GM12873 (cell line): ENCODE measurements around the gene GYS1.

Experiments
- TF ChIP-seq, protein P1 (sequence below): IDR thresholded peaks from 2 replicates; pipeline ENCODE4 v1.5.1; 2012; ENCODE audit warnings: low read depth, mild to moderate bottlenecking, moderate library complexity, low read length, control low read depth; ENCODE audit not compliant: insufficient read depth; ENCODE audit errors: missing control alignments

The GYS1 gene

DNA sequence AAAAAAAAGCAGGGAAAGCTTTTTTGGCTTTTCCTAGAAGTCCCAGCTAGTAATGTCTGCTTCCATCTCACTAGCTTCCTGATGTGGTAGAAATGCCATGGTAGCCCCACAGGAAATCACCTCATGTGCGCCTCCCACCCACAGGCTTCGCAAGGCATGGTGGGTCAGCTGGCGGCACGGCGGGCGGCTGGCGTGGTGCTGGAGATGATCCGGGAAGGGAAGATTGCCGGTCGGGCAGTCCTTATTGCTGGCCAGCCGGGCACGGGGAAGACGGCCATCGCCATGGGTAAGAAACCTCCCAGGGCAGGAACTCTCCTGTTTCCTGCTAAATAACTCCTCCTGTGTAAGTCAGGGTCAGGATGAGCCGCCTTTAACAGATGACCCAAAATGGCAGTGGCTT, 11.0 kb upstream of the GYS1 start:
- TF ChIP-seq, protein P1, sequence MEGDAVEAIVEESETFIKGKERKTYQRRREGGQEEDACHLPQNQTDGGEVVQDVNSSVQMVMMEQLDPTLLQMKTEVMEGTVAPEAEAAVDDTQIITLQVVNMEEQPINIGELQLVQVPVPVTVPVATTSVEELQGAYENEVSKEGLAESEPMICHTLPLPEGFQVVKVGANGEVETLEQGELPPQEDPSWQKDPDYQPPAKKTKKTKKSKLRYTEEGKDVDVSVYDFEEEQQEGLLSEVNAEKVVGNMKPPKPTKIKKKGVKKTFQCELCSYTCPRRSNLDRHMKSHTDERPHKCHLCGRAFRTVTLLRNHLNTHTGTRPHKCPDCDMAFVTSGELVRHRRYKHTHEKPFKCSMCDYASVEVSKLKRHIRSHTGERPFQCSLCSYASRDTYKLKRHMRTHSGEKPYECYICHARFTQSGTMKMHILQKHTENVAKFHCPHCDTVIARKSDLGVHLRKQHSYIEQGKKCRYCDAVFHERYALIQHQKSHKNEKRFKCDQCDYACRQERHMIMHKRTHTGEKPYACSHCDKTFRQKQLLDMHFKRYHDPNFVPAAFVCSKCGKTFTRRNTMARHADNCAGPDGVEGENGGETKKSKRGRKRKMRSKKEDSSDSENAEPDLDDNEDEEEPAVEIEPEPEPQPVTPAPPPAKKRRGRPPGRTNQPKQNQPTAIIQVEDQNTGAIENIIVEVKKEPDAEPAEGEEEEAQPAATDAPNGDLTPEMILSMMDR: no peak

DNA sequence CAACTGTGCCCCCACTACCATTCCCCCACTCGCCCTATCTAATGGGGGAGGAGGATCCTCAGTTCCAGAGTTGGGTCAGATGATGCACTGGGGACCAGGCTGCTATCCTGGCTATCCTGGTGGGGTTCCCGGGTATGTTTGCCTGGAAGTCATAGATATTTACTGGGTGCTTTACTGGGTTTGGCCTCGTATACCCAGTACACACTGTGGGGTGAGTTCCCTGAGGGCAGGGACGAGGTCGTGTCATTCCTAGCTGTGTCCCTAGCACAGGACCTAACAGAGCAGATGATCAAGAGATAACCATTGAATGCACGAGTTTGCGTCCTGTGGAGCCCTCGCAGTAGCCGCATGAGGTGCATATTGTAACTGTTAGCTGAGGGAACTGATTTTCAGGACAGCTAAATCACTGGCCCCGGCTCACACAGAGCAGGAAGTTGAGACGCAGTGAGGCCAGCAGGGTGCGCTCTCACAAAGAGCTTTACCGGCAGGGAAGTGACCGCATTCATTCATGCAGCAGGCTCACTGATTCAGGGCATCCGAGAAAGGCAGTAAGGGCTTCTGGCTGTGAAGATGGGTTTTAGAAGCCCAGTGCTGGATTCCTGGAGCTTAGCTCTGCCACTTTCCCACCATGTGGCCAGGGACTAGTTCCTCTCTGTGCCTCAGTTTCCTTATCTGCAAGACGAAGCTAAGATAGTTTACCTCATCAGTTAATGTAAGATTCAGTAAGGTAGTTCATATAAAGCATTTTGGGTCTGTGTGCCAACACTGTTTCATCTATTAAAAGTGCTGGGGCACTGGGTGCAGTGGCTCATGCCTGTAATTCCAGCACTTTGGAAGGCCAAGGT, 6.6 kb upstream of the GYS1 start:
- TF ChIP-seq, protein P1: peak; percentile 85

DNA sequence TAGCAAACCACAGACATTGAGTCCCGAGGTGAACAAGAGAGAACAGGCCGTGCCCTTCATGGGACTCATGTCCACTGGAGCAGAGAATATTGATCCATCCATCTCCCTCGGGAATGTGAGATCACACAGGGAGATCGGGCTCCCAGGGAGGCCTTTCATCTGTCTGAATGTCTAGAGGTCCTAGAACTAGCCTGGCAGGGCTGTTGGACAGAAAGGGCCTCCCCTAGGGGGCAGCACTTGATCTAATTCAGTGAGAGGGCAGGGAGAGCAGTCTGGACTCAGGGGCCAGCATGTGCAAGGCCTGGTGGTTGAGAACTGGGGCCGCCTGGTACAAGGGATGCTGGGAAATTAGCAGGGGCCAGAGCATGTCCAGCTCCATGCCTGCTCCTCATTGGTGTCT, 4.9 kb upstream of the GYS1 start:
- TF ChIP-seq, protein P1: peak; percentile 70

DNA sequence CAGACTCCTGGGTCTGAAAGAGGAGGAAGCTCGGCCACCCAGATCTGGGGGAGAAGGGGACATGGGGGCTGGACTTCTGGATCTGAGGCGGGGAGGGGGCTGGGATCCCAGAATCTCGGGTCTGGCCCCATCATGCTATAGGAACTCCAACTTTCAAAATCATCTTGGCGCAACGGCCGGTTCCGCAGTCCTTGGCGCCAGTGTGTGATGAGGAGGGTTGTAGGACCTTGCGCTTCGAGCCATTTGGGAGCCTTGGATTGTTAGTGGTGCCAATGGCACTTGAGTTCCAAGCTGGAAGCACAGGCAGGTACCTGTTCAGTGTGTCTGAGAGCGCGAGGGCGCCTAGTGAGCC, 902 bp upstream of the GYS1 start:
- TF ChIP-seq, protein P1: no peak

DNA sequence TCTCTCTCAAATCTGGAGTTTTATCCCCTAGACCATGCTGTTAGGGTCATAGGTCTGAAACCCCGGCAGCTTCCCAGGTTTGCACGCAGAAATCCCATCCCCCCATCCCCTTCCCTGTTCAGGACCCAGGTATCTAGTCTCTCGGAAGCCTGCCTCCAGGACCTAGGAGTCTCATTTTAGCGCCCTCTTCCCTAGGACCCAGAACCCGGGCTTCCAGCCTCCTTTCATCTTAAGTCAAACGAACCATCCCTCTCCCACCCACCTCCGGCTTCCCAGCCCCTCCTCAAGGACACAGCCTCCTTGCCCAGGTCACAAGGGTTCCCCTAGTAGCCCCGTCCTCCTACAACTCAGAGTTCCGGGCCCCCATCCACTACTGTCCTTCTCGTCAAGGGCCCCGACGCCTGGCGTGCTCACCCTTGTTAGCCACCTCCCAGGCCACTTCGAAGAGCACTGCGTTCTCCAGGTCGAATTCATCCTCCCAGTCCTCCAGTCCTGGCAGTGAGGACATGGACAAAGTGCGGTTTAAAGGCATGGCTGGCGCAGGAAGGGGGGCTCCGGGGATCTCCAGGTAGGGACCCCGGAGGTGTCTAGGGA, 431 bp downstream of the GYS1 start:
- TF ChIP-seq, protein P1: no peak

DNA sequence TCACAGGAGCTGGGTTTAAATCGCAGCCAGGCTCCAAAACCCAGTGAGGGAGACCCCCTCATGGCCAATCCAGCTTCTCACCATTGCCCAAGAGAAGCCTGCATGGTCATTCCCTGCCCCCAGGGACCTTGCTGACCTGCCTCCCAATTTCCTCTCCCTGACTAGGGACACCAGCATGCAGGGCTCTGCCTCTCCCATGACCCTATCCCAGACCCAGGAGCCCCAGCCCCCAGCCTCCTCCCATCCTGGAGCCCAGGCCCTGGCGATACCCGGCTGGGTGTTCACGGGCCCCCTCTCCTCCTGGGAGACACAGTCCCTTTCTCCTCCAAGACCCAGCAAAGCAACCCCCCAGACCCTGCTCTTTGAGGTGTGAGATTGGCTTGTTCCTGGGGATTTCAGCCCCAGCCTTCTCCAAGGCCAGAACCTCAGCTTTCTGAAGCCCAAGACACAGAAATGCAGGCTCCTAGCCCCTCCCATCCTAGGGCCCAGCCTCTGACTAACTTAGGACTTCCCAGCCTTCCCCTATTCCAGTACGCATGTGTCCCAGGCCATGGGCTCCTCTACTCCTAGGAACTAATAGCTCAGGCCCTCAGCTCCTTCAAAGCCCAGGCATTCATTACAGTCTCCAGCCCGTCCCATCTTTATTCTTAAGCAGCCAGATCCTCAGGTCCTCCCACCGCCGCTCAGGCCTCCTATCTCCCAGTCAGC, 1.1 kb downstream of the GYS1 start:
- TF ChIP-seq, protein P1: no peak

DNA sequence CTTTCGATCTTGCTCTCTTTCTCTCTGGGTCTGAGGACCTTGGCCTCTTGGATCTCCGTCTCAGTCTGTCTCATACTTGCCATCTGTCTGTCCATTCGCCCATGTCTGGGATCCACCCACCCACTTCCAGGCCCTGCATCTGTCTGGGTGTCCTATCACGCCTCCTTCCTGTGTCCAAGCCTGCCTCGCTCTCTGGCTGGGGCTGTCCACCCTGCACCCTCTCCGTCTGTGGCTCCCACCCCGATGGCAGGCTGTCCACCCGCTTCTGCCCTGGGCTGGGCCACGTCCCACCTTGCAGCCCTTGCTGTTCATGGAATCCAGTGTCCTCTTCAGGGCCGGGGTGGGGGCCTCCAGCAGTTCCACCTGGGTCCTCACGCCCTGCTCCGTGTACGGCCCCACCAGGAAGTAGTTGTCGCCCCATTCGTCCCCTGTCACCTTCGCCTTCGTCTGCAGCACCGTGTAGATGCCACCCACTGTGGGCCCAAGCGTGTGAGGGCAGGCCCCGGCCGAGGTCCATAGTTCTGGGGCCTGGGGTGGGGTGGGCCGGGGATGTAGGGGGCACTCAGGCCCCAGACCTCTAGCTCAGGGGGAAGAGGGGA, 2.0 kb downstream of the GYS1 start:
- TF ChIP-seq, protein P1: no peak
